ENCODE data around the gene RASAL3. TPM values are rescaled to one million over a fixed set of nuclear protein-coding genes. Genes with fewer than 3 reads are reported as not detected.

Gene RASAL3
- total and polyA plus RNA-seq, 12 donors: 1.1 to 20.5 (median 5.4) TPM

- H3K27ac ChIP-seq: peak overlapping the region in 1 of 5 donors; percentile 96
- peak in 2 of 7 donors; percentile 25 to 56 for DNase-seq
- TF ChIP-seq POLR2A (IDR thresholded peaks at IDR 0.05): no peak
- TF ChIP-seq CTCF (IDR thresholded peaks at IDR 0.05): no peak
- H3K4me3 ChIP-seq: no peak overlapping the region
- peaks cover 7 to 10% of the 10 kb centered on the region in 2 donors for H3K4me1 ChIP-seq (replicated peaks in 1 of 2)
- no peaks in the 10 kb centered on the region for H3K27me3 ChIP-seq
- intact Hi-C loops (cut with DNase I): no loop called here
- 48 to 64% (median 56%) methylated on average over 8 to 17 of the region's 17 CpGs for WGBS, 4 donors
- H3K36me3 ChIP-seq (replicated peaks in 1 of 2): no peaks in the 10 kb centered on the region
- H3K9me3 ChIP-seq (replicated peaks in 1 of 3): no peaks in the 10 kb centered on the region
Measured at GRCh38 chr19:15448044-15448777, 16.1 kb downstream of the RASAL3 start.

- TF ChIP-seq POLR2A (IDR thresholded peaks at IDR 0.05): no peak
- no peak for TF ChIP-seq CTCF (IDR thresholded peaks at IDR 0.05)
- Histone ChIP-seq H3K36me3 (replicated peaks in 1 of 2) (no peaks in the 10 kb centered on the region), H3K27ac (no peak overlapping the region), H3K27me3 (no peaks in the 10 kb centered on the region), H3K4me3 (no peak overlapping the region), H3K9me3 (replicated peaks in 1 of 3) (no peaks in the 10 kb centered on the region), H3K4me1 (replicated peaks in 1 of 2) (peaks cover 5 to 7% of the 10 kb centered on the region in 2 donors)
- intact Hi-C loops (cut with DNase I): no loop called here
- WGBS, 4 donors: 54 to 81% (median 80%) methylated on average over 4 of the region's 4 CpGs
- DNase-seq: peak in 1 of 7 donors; percentile 14
Measured at GRCh38 chr19:15447057-15447456, 17.3 kb downstream of the RASAL3 start.

GRCh38 chr19:15445807-15446376 is 18.5 kb downstream of the RASAL3 start:
- no peaks in the 10 kb centered on the region for H3K27me3 ChIP-seq
- WGBS, 4 donors: 43 to 66% (median 61%) methylated on average over 6 to 7 of the region's 7 CpGs
- H3K36me3 ChIP-seq (replicated peaks in 1 of 2): no peaks in the 10 kb centered on the region
- peak in 6 of 7 donors; percentile 53 to 81 (median 73) for DNase-seq
- intact Hi-C loops (cut with DNase I): no loop called here
- H3K9me3 ChIP-seq (replicated peaks in 1 of 3): no peaks in the 10 kb centered on the region
- H3K4me3 ChIP-seq: no peak overlapping the region
- peaks cover 5 to 7% of the 10 kb centered on the region in 2 donors for H3K4me1 ChIP-seq (replicated peaks in 1 of 2)
- H3K27ac ChIP-seq: no peak overlapping the region
- TF ChIP-seq CTCF (IDR thresholded peaks at IDR 0.05): no peak
- TF ChIP-seq POLR2A (IDR thresholded peaks at IDR 0.05): no peak

- 90 to 95% (median 93%) methylated on average over 2 to 9 of the region's 9 CpGs for WGBS, 4 donors
- H3K36me3 ChIP-seq (replicated peaks in 1 of 2): no peaks in the 10 kb centered on the region
- DNase-seq: peak in 1 of 7 donors; percentile 13
- H3K4me3 ChIP-seq: no peak overlapping the region
- TF ChIP-seq POLR2A (IDR thresholded peaks at IDR 0.05) (no peak), CTCF (IDR thresholded peaks at IDR 0.05) (no peak)
- no peaks in the 10 kb centered on the region for H3K9me3 ChIP-seq (replicated peaks in 1 of 3)
- intact Hi-C loops (cut with DNase I): no loop called here
- no peaks in the 10 kb centered on the region for H3K27me3 ChIP-seq
- H3K4me1 ChIP-seq (replicated peaks in 1 of 2): peaks cover 5 to 7% of the 10 kb centered on the region in 2 donors
- no peak overlapping the region for H3K27ac ChIP-seq
Measured at GRCh38 chr19:15445227-15445605, 19.1 kb downstream of the RASAL3 start.
